Activated naive CD8-positive, alpha-beta T cell treated with anti-CD3 and anti-CD28 coated beads, Interleukin-2, amount 10 ng/mL, durations not matched to agents 7 days and 5 days (primary cell): ENCODE measurements around the gene GPR137B. TPM values are rescaled to one million over a fixed set of nuclear protein-coding genes. Genes with fewer than 3 reads are reported as not detected.
A peak's percentile ranks its signal among the peaks of the same experiment; 100 is the strongest.

Source experiments
- ATAC-seq: fragments of 150-1000 bp; cut with Tn5 transposase; one replicate; pipeline ENCODE4 v1.10.0; 2021; ENCODE audit warnings: low read depth, moderate library complexity
- POLR2A ChIA-PET: fragments of 350-600 bp; sonication (Branson Sonifier 250); formaldehyde crosslinking; loops from one replicate; lab custom pipeline; 2021; ENCODE audit warnings: antibody characterized with exemption; lab: Charles Lee
- DNase-seq: peaks from one replicate; pipeline ENCODE4 v3.0.0; 2021
- H3K27ac Mint-ChIP-seq: one replicate; pipeline ENCODE4 v1.8.0; 2022; ENCODE audit warnings: mild to moderate bottlenecking, mixed read lengths
- H3K27me3 Mint-ChIP-seq: one replicate; pipeline ENCODE4 v1.8.0; 2022; ENCODE audit warnings: mild to moderate bottlenecking, moderate library complexity, mixed read lengths
- H3K36me3 Mint-ChIP-seq: one replicate; pipeline ENCODE4 v1.8.0; 2021; ENCODE audit warnings: mild to moderate bottlenecking, mixed read lengths
- H3K4me1 Mint-ChIP-seq: one replicate; pipeline ENCODE4 v1.8.0; 2021; ENCODE audit warnings: mixed read lengths
- H3K4me3 Mint-ChIP-seq: one replicate; pipeline ENCODE4 v1.8.0; 2022; ENCODE audit warnings: mild to moderate bottlenecking, moderate library complexity, mixed read lengths
- H3K9me3 Mint-ChIP-seq: one replicate; pipeline ENCODE4 v1.8.0; 2021; ENCODE audit warnings: mixed read lengths
- total RNA-seq, 2 experiments: library from RNA; stranded (reverse); gene quantifications; one replicate each; pipeline ENCODE4 v1.2.3, GENCODE V29; 2021

The GPR137B gene
- total RNA-seq, 2 experiments from 2014 or later, result 8.8 to 9.3 TPM

DNA sequence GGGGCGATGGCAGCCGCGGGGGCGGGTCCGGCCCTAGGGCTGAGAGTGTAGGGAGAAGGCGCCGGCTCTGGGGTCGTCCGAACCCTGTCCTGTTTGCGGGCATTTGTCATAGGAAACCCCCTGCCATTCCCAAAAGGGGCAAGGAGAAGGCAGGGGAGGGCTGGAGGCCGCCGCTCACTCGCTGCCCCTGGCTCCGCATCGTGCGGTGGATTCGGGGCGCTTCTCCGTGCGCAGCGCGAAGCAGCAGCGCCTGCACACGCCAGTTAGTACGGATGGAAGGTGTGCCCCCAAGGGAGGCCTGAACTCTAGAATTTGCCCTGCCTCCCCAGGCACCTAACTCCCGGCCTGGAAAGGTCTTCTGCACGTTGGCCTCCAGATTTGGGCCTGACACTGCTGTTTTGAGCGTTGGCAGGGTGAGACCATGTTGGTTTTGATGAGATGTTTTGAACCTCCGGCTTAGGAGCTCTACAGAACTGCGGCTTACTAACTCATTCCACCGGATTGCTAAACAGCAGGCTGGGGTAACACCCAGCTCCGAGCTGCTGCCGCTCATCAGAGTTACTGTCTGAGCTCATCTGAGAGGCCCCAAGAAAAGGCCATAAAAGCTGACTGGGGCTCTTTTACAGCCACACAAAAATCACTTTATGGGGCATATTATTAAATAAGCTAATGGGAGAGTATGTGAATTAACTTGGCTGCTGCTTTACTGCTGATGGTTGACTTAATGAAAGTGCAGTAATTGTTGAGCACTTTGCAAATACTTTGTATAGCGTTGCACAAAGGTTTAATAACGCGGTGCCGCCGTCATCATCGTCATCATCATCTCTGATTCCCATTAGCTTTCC, 987 bp downstream of the GPR137B start:
- Mint-ChIP-seq H3K36me3 (peaks cover 1% of the 10 kb centered on the region), H3K4me3 (peak overlapping the region; percentile 96), H3K4me1 (peaks cover 8% of the 10 kb centered on the region), H3K27me3 (peaks cover 34% of the 10 kb centered on the region), H3K9me3 (no peaks in the 10 kb centered on the region), H3K27ac (no peak overlapping the region)
- POLR2A ChIA-PET, result interaction anchor here (0.8 to 1.7 kb wide), 2 partner anchors 13 to 138 kb away, joined by 3 to 5 read pairs; partner anchors contain the start of gene ERO1B
- DNase-seq, result peak; percentile 51
- ATAC-seq, result peak; percentile 25

DNA sequence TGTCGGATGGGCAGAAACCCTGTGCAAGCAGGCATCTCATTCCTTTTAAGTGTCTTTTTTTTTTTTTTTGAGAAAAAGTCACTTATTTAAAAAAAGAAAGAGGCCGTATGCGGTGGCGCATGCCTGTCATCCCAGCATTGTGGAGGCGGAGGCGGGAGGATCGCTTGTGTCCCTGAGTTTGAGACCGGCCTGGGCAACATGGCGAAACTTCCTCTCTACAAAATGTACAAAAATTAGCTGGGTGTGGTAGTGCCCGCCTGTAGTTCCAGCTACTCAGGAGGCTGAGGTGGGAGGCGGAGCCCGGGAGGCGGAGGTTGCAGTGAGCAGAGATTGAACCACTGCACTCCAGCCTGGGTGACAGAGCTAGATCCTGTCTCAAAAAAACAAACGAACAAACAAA, 1.7 kb downstream of the GPR137B start:
- DNase-seq (no peak), ATAC-seq (no peak)
- no peaks in the 10 kb centered on the region for H3K9me3 Mint-ChIP-seq
- POLR2A ChIA-PET, result interaction anchor here (1.7 kb wide), 1 partner anchor 137 kb away, joined by 5 read pairs; the partner anchor contains the start of gene ERO1B
- H3K4me1 Mint-ChIP-seq, result peaks cover 8% of the 10 kb centered on the region
- no peak overlapping the region for H3K4me3 Mint-ChIP-seq
- H3K27ac Mint-ChIP-seq, result no peak overlapping the region
- peaks cover 27% of the 10 kb centered on the region for H3K27me3 Mint-ChIP-seq
- peaks cover 1% of the 10 kb centered on the region for H3K36me3 Mint-ChIP-seq

DNA sequence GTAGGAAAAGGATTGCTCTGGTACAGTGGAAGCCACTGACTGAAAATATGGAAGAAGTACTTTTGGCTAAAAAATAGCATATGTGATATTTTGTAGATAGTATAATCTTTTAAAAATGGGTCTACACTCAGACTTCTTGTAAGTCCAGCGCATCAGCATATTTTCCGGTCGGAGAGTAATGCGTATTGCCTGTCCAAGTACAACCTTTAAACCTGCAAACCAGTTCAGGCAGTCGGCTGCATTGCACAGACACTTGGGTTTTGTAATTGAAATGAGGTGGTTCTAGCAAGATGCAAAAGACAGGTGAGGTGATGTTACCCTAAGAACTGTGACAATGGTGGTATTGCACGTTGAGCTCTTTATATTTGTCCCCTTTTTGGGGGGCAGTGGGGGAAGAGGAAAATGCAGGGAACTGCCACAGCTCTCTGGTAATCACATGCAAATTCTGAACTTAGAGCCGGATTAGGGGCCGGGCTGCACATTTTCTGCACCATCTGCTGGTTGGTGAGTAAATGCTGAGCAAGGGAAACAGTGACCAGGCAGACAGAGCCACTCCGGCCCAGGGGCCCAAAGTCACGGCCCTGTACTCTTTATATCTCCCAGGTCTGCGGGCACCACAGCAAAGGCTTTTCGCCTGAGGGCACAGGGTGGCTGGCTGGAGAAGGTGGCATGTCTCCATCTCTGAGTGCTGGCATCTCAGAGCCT, 2.3 kb downstream of the GPR137B start:
- Mint-ChIP-seq H3K9me3 (no peaks in the 10 kb centered on the region), H3K27ac (no peak overlapping the region), H3K36me3 (peaks cover 1% of the 10 kb centered on the region), H3K27me3 (peaks cover 26% of the 10 kb centered on the region), H3K4me1 (peaks cover 8% of the 10 kb centered on the region), H3K4me3 (no peak overlapping the region)
- no peak for DNase-seq
- POLR2A ChIA-PET, result no interaction called here
- no peak for ATAC-seq

DNA sequence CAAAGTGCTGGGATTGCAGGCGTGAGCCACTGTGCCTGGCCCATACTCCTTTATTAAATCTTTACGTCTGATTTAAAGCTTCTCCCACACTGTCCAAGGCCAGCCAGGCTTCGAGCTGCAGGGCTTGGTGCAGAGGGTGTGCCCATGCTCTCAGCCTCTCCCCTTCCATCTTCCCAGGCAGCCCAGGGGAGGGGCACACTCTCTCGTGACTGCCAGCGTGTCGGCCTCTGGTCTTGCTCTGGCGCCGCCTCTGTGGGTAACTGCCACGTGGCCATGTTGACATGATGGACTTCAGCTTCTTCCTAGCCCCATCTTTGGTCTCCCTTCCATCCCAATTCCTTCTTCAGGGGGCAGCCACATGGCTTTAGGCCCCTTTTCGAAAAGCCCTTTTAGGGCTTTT, 4.7 kb downstream of the GPR137B start:
- Mint-ChIP-seq H3K27me3 (peaks cover 5% of the 10 kb centered on the region), H3K9me3 (no peaks in the 10 kb centered on the region), H3K4me1 (peaks cover 9% of the 10 kb centered on the region), H3K27ac (no peak overlapping the region), H3K36me3 (peaks cover 1% of the 10 kb centered on the region), H3K4me3 (no peak overlapping the region)
- POLR2A ChIA-PET, result no interaction called here
- DNase-seq, result no peak
- ATAC-seq, result no peak

DNA sequence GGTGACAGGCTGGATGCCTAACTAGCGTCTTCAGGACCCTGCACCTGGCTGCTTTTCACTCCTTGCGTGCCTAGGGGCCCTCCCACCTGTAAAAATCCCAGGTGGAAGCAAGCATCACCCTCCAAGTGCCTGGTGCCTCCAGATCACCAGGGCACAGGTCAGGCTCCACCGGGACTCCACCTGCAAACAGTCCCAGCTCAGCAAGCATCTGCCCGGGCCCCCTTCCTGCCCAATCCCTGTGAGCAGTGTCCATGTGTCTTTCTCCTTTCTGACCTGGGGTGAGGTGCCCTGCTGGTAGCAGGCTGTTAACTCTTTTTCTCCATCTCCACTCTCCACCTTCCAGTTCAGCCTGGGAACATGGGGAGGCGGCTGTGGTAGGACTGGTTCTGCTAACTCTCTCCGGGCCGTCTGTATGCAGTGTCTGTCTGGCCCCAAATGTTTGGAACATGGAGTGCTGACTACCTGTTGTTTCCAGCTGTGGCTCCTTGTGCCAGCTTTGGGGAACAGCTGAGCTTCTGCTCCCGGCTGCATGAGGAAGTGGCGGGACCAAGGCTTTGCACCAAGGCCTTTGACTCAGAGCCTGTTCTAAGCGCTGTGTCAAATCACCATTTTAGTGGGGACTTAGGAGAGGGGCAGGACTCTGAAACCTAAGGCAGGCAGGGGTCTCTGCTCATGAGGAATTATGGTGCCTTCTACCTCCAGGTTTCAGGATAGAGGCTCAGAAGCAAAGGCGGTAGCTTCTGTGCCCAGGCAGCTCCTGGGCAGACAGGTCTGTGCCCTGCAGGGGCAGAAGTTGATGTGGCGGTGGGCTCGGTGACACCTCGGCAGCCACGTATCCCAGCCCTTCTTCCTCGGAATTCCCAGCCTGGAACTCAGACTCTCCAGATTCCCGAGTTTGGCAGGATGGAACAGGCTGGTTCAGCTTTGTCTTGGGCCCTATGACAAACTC, 5.5 kb downstream of the GPR137B start:
- DNase-seq (no peak), ATAC-seq (no peak)
- H3K27ac Mint-ChIP-seq, result no peak overlapping the region
- POLR2A ChIA-PET, result no interaction called here
- no peaks in the 10 kb centered on the region for H3K9me3 Mint-ChIP-seq
- peaks cover 2% of the 10 kb centered on the region for H3K27me3 Mint-ChIP-seq
- H3K4me1 Mint-ChIP-seq, result peaks cover 7% of the 10 kb centered on the region
- no peak overlapping the region for H3K4me3 Mint-ChIP-seq
- no peaks in the 10 kb centered on the region for H3K36me3 Mint-ChIP-seq

DNA sequence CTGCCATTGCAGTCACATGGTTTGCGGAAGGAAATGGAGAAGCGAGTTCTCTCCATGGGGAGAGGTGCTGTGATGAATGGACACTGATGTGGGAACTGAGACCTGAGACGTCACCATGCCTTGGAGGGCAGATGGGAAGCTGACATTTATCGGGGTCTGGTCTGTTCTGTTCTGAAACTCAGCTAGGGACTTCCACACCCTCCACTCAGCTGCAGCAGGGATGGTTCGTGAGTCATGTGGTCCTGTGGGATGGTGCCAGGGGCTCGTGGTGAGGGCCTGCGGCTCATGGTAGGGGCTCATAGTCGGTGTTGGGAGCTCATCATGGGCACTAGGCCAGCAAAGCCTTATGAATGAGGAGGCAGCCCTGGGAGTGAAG, 6.1 kb downstream of the GPR137B start:
- Mint-ChIP-seq H3K9me3 (no peaks in the 10 kb centered on the region), H3K27me3 (peaks cover 2% of the 10 kb centered on the region), H3K4me1 (peaks cover 4% of the 10 kb centered on the region), H3K4me3 (no peak overlapping the region), H3K36me3 (no peaks in the 10 kb centered on the region), H3K27ac (no peak overlapping the region)
- DNase-seq, result no peak
- POLR2A ChIA-PET, result no interaction called here
- ATAC-seq, result no peak

DNA sequence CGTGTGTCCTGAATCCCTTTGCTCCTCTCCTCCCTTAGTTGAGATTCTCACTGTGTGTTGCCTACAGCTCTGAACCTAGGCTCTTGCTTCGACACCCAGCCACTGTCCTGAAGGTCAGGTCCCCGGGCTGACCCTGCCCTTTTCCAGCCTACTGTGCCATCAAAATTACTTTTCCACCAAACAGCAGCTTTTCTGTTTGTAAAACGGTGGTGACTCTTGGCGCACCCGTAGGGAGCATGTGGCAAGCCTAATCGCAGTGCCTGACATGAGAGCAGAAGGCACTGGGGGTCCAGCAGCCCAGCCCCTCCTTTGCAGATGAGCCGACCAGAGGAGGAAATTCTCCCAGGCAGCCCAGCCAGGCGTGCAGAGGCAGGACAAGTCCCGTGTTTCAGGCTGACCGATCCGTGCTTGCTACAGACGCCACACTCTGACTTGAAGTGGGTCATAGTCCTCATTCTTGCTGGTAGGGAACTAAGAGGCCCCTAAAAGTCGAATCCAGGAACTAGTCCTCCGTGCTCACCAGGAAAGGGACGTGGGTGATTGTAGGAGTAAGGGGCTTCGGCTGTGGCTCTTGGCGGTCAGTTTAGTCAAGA, 6.8 kb downstream of the GPR137B start:
- no peak for DNase-seq
- ATAC-seq, result no peak
- POLR2A ChIA-PET, result no interaction called here
- Mint-ChIP-seq H3K36me3 (no peaks in the 10 kb centered on the region), H3K27ac (no peak overlapping the region), H3K27me3 (peaks cover 2% of the 10 kb centered on the region), H3K9me3 (no peaks in the 10 kb centered on the region), H3K4me3 (no peak overlapping the region), H3K4me1 (peaks cover 2% of the 10 kb centered on the region)

DNA sequence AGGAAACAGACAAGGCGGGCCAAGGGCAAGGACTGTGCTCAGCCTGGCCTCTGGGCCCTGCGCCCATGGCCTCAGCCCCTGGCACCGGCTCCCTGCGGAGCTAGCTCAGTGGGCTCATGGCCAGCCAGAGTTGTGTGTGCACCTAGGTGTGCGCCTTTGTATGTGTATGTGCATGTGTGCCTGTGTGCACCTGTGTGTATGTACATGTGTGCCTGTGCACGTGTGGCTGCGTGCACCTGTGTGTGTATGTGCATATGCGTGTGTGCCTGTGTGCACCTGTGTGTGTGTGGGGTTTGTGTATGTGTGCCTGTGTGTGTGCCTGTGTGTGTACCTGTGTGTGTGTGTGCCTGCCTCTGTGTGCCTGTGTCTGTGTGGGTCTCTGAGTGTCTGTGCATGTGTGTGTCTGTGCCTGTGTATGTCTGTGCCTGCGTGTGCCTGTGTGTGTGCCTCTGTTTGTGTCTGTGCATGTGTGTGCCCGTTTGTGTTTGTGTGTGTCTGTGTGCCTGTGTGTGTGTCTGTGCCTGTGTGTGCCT, 7.4 kb downstream of the GPR137B start:
- ATAC-seq (no peak), DNase-seq (no peak)
- H3K27ac Mint-ChIP-seq, result no peak overlapping the region

DNA sequence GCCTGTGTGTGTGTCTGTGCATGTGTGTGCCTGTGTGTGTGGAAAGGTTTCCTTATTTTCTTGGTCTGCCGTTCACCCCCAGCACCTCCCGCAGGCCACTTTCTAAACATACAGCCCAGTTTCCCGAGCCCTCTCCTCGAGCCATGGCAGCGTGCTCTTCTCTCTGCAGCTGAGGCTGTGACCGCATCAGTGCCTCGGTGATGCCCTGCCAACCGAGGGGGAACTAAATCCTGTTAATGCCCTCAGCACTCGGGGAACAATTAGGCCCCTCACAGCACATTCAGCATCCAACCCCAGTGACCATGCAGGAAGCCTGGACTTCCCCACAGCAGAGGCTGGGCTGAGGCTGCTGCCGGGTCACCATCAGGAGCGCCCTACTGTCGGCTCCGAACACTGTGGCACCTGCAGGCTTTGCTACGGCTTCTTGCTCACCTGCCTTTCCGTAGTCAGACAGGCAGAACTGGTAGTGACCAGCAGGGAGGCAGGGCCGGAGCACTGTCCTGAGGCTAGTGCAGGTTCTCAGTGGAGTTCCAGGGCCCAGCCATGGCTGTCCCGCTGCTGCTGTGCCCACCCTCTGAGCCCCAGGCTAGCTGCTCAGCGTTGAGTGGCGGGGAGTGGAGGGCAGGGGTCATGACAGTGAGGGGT, 8.1 kb downstream of the GPR137B start:
- Mint-ChIP-seq H3K4me3 (no peak overlapping the region), H3K27ac (no peak overlapping the region), H3K4me1 (peaks cover 2% of the 10 kb centered on the region), H3K9me3 (no peaks in the 10 kb centered on the region), H3K36me3 (no peaks in the 10 kb centered on the region), H3K27me3 (no peaks in the 10 kb centered on the region)
- POLR2A ChIA-PET, result no interaction called here
- no peak for DNase-seq
- ATAC-seq, result no peak

More for the DNA sequence above, 7.4 kb downstream of the GPR137B start:
- peaks cover 2% of the 10 kb centered on the region for H3K4me1 Mint-ChIP-seq
- H3K4me3 Mint-ChIP-seq, result no peak overlapping the region
- no peaks in the 10 kb centered on the region for H3K27me3 Mint-ChIP-seq
- POLR2A ChIA-PET, result no interaction called here
- no peaks in the 10 kb centered on the region for H3K36me3 Mint-ChIP-seq
- H3K9me3 Mint-ChIP-seq, result no peaks in the 10 kb centered on the region

DNA sequence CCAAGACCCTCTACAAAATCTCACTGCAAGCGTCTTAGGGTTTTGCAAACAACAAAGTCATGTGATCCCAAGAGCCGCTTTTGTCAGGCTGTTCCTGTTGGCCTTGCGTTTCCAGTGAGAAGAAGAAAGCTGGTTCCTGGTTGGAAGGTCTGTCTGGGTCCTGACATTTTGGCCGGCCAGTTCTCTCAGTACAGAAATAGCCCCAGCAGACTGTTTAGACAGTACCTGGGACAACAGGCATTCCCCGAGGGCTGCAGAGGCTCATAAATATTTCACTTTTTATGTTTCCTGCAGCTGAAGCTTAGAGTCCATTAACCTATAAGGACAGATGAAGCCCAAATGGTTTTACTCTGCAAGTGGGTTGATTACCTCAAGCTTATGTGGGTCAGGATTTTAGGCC, 8.6 kb downstream of the GPR137B start:
- peaks cover 2% of the 10 kb centered on the region for H3K4me1 Mint-ChIP-seq
- no peaks in the 10 kb centered on the region for H3K27me3 Mint-ChIP-seq
- ATAC-seq, result no peak
- no peaks in the 10 kb centered on the region for H3K9me3 Mint-ChIP-seq
- DNase-seq, result no peak
- no peak overlapping the region for H3K4me3 Mint-ChIP-seq
- H3K36me3 Mint-ChIP-seq, result no peaks in the 10 kb centered on the region
- POLR2A ChIA-PET, result no interaction called here
- H3K27ac Mint-ChIP-seq, result no peak overlapping the region

DNA sequence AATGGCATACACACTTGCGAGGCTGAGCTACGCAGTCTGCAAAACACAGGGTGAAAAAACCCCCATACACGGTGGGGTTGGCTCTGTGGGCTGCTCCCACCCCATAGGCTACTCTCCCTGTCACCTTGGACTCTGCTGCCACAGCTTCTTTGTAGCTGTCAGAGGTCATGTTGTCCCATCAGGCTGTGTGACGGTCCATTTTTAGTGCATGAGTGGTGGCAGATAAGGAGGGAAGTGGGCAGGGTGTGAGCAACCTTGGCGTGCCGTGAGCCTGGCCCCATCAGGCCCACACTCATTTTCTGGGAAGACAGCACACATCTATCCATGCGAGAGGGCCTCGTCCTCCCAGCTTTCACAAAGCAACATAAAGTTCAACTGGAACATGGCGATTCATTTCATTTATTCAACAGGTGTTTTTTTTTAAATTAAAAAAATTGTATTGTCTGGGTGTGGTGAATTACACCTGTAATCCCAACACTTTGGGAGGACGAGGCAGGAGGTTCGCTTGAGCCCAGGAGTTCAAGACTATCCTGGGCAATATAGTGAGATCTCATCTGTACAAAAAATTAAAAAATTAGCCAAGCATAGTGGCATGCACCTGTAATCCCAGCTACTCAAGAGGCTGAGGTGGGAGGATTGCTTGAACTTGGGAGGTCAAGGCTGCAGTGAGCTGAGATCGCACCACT, 9.5 kb downstream of the GPR137B start:
- peaks cover 6% of the 10 kb centered on the region for H3K4me1 Mint-ChIP-seq
- ATAC-seq, result no peak

DNA sequence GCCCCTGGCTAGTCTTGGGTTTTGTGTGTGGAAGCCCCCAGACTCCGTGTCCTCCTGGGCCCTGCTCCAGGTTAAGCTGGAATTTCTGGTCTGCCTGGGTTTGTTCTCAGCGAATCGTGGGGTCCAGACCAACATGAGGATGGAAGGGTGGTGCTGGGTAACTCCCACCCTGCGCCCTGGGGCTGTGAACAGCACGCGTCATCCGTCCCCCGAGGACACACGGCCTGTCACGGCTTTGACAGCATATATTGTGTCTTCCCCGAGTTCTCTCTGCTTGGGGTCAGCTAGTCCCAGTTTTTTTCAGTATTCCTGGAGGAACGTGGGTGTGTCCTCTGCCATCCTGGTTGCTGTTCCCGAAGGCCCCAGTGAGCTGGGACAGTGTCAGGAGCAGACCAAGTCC, 11.8 kb downstream of the GPR137B start:
- DNase-seq, result no peak
- Mint-ChIP-seq H3K27ac (no peak overlapping the region), H3K36me3 (no peaks in the 10 kb centered on the region), H3K27me3 (no peaks in the 10 kb centered on the region), H3K4me1 (peaks cover 6% of the 10 kb centered on the region), H3K9me3 (no peaks in the 10 kb centered on the region), H3K4me3 (no peak overlapping the region)
- POLR2A ChIA-PET, result no interaction called here
- no peak for ATAC-seq

More for the DNA sequence above, 9.5 kb downstream of the GPR137B start:
- Mint-ChIP-seq H3K36me3 (no peaks in the 10 kb centered on the region), H3K27me3 (no peaks in the 10 kb centered on the region), H3K4me3 (no peak overlapping the region), H3K27ac (no peak overlapping the region), H3K9me3 (no peaks in the 10 kb centered on the region)
- POLR2A ChIA-PET, result no interaction called here
- no peak for DNase-seq
